HepG2 (cell line): ENCODE results near the gene SARNP. TPM values are rescaled to one million over a fixed set of nuclear protein-coding genes. Genes with fewer than 3 reads are reported as not detected.

Source experiments
- ARHGAP35 ChIP-seq: sonication (generic); formaldehyde crosslinking; IDR thresholded peaks from 2 replicates; pipeline ENCODE4 v1.9.0; 2022; ENCODE audit warnings: mild to moderate bottlenecking, inconsistent platforms, moderate library complexity, missing genetic modification reagents, borderline replicate concordance
- EZH2 ChIP-seq: conservative IDR thresholded peaks from 2 replicates; pipeline ENCODE4 v1.6.1; 2012; ENCODE audit warnings: mild to moderate bottlenecking, low read depth, low read length, moderate library complexity
- HCFC1 ChIP-seq: fragments of 150-350 bp; IDR thresholded peaks from 2 replicates; pipeline ENCODE4 v1.6.1; 2014; ENCODE audit warnings: low read depth, low read length
- HIVEP1 ChIP-seq: sonication (generic); formaldehyde crosslinking; IDR thresholded peaks from 2 replicates; pipeline ENCODE4 v1.4.0; 2020; ENCODE audit warnings: mild to moderate bottlenecking, missing genetic modification reagents
- HNRNPLL ChIP-seq: fragments of 200-400 bp; formaldehyde crosslinking; IDR thresholded peaks from 2 replicates; pipeline ENCODE4 v1.6.1; 2017; ENCODE audit warnings: mild to moderate bottlenecking, low read depth, low read length; ENCODE audit not compliant: poor library complexity, severe bottlenecking
- MED13 ChIP-seq: sonication (generic); formaldehyde crosslinking; IDR thresholded peaks from 2 replicates; pipeline ENCODE4 v1.5.0; 2020; ENCODE audit warnings: missing genetic modification reagents
- RBAK ChIP-seq: sonication (generic); formaldehyde crosslinking; IDR thresholded peaks from 2 replicates; pipeline ENCODE4 v1.5.1; 2020; ENCODE audit warnings: mild to moderate bottlenecking, missing genetic modification reagents
- SIX1 ChIP-seq: sonication (generic); formaldehyde crosslinking; IDR thresholded peaks from 2 replicates; pipeline ENCODE4 v1.4.0; 2020; ENCODE audit warnings: missing genetic modification reagents, borderline replicate concordance
- TOPORS ChIP-seq: sonication (generic); formaldehyde crosslinking; IDR thresholded peaks from 2 replicates; pipeline ENCODE4 v1.8.0; 2023; ENCODE audit warnings: mild to moderate bottlenecking, missing genetic modification reagents
- polyA plus RNA-seq, 8 experiments: library from polyadenylated mRNA; depleted of rRNA in 3 of 8; stranded (reverse) in 7 of 8; unstranded in 1 of 8; fragments of >200 nt; fragmentation: Illumina TruSeq in 4 of 8; extraction: Trizol in 4 of 8; gene quantifications; 2 replicates each; pipeline versions ENCODE4 v1.2.1 to v1.2.3, GENCODE V29; 2011 to 2016; ENCODE audit warnings: low read depth in 4 of 8, missing spikeins in 1 of 8, mixed read lengths in 1 of 8; ENCODE audit not compliant: insufficient read depth in 1 of 8
- total RNA-seq, 5 experiments: library from RNA; depleted of rRNA; stranded (reverse); fragments of >200 nt; fragmentation: Illumina TruSeq; extraction: Trizol; gene quantifications; 2 replicates each; pipeline ENCODE4 v1.2.3, GENCODE V29; 2016; ENCODE audit warnings: low read depth in 1 of 5
- TF ChIP-seq, protein P1 (sequence below): sonication (generic); formaldehyde crosslinking; IDR thresholded peaks from 2 replicates; pipeline ENCODE4 v1.5.0; 2020; ENCODE audit warnings: mild to moderate bottlenecking, missing genetic modification reagents, borderline replicate concordance
- TF ChIP-seq, protein P2 (sequence below): sonication (generic); formaldehyde crosslinking; IDR thresholded peaks from 2 replicates; pipeline ENCODE4 v1.4.0; 2020; ENCODE audit warnings: missing genetic modification reagents, borderline replicate concordance
- TF ChIP-seq, protein P3 (sequence below): sonication (generic); IDR thresholded peaks from 2 replicates; pipeline ENCODE4 v1.6.1; 2016; ENCODE audit warnings: low read depth, borderline replicate concordance
- TF ChIP-seq, protein P4 (sequence below): sonication (generic); formaldehyde crosslinking; IDR thresholded peaks from 2 replicates; pipeline ENCODE4 v1.5.0; 2020; ENCODE audit warnings: mild to moderate bottlenecking, missing genetic modification reagents, moderate library complexity
- TF ChIP-seq, protein P5 (sequence below): sonication (generic); formaldehyde crosslinking; IDR thresholded peaks from 2 replicates; pipeline ENCODE4 v1.5.0; 2020; ENCODE audit warnings: missing genetic modification reagents

The SARNP gene
- total and polyA plus RNA-seq, 2 of the 13 experiments (the other 11 are each of a cell fraction or from before 2014, with no cell fraction given) = 59.0 to 95.4 TPM

DNA sequence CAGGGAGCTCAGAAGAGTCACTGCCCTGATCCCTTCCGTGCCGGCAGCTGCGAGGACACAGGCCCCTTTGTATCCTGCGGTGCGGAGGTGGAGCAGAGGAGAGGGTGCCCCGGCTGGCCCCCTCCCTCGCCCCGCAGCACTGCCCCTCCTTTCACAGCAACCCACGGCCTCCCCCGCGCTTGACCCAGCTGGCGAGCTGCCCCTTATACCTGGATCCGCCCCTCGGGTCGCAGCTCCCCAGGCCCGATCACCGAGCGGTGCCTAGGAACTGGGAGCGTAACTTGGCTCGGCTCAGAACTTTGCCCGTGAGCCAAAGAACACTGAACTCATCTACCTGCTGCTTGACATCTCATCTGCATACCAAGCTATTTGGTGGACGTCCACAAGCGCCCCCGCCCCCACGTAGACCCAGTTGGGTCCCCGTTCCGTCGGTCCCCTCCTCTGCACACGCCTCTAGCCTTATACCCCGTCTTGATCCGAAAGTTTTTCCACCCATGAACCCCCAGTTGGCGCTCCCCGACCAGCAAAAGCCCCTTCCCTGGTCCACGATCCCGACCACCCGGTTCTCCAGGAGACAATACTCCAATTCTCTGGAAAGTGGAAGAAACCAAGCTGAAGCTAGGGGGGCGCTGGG is 12.6 kb upstream of the SARNP start (continued):
- TF ChIP-seq, protein P1, sequence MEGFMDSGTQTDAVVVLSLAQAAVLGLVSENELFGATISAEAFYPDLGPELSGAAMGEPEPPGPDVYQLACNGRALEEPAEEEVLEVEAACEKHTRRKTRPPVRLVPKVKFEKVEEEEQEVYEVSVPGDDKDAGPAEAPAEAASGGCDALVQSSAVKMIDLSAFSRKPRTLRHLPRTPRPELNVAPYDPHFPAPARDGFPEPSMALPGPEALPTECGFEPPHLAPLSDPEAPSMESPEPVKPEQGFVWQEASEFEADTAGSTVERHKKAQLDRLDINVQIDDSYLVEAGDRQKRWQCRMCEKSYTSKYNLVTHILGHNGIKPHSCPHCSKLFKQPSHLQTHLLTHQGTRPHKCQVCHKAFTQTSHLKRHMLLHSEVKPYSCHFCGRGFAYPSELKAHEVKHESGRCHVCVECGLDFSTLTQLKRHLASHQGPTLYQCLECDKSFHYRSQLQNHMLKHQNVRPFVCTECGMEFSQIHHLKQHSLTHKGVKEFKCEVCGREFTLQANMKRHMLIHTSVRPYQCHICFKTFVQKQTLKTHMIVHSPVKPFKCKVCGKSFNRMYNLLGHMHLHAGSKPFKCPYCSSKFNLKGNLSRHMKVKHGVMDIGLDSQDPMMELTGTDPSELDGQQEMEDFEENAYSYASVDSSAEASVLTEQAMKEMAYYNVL = peak; percentile 16; the same call in 1 of the 2 replicates
- TF ChIP-seq HIVEP1 (CRISPR knock-in tag) = no peak
- TF ChIP-seq EZH2 = no peak
- no peak for TF ChIP-seq RBAK (CRISPR knock-in tag)
- no peak for TF ChIP-seq ARHGAP35
- TF ChIP-seq, protein P2, sequence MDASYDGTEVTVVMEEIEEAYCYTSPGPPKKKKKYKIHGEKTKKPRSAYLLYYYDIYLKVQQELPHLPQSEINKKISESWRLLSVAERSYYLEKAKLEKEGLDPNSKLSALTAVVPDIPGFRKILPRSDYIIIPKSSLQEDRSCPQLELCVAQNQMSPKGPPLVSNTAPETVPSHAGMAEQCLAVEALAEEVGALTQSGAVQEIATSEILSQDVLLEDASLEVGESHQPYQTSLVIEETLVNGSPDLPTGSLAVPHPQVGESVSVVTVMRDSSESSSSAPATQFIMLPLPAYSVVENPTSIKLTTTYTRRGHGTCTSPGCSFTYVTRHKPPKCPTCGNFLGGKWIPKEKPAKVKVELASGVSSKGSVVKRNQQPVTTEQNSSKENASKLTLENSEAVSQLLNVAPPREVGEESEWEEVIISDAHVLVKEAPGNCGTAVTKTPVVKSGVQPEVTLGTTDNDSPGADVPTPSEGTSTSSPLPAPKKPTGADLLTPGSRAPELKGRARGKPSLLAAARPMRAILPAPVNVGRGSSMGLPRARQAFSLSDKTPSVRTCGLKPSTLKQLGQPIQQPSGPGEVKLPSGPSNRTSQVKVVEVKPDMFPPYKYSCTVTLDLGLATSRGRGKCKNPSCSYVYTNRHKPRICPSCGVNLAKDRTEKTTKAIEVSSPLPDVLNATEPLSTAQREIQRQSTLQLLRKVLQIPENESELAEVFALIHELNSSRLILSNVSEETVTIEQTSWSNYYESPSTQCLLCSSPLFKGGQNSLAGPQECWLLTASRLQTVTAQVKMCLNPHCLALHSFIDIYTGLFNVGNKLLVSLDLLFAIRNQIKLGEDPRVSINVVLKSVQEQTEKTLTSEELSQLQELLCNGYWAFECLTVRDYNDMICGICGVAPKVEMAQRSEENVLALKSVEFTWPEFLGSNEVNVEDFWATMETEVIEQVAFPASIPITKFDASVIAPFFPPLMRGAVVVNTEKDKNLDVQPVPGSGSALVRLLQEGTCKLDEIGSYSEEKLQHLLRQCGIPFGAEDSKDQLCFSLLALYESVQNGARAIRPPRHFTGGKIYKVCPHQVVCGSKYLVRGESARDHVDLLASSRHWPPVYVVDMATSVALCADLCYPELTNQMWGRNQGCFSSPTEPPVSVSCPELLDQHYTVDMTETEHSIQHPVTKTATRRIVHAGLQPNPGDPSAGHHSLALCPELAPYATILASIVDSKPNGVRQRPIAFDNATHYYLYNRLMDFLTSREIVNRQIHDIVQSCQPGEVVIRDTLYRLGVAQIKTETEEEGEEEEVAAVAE (CRISPR knock-in tag) = no peak
- TF ChIP-seq, protein P3, sequence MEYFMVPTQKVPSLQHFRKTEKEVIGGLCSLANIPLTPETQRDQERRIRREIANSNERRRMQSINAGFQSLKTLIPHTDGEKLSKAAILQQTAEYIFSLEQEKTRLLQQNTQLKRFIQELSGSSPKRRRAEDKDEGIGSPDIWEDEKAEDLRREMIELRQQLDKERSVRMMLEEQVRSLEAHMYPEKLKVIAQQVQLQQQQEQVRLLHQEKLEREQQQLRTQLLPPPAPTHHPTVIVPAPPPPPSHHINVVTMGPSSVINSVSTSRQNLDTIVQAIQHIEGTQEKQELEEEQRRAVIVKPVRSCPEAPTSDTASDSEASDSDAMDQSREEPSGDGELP = peak; percentile 51
- TF ChIP-seq, protein P4, sequence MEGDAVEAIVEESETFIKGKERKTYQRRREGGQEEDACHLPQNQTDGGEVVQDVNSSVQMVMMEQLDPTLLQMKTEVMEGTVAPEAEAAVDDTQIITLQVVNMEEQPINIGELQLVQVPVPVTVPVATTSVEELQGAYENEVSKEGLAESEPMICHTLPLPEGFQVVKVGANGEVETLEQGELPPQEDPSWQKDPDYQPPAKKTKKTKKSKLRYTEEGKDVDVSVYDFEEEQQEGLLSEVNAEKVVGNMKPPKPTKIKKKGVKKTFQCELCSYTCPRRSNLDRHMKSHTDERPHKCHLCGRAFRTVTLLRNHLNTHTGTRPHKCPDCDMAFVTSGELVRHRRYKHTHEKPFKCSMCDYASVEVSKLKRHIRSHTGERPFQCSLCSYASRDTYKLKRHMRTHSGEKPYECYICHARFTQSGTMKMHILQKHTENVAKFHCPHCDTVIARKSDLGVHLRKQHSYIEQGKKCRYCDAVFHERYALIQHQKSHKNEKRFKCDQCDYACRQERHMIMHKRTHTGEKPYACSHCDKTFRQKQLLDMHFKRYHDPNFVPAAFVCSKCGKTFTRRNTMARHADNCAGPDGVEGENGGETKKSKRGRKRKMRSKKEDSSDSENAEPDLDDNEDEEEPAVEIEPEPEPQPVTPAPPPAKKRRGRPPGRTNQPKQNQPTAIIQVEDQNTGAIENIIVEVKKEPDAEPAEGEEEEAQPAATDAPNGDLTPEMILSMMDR (CRISPR knock-in tag) = no peak
- TF ChIP-seq, protein P5, sequence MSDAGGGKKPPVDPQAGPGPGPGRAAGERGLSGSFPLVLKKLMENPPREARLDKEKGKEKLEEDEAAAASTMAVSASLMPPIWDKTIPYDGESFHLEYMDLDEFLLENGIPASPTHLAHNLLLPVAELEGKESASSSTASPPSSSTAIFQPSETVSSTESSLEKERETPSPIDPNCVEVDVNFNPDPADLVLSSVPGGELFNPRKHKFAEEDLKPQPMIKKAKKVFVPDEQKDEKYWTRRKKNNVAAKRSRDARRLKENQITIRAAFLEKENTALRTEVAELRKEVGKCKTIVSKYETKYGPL = no peak
- 0 out of 2 replicates have a peak, but pooled peaks have one; percentile 16 for TF ChIP-seq MED13
- TF ChIP-seq TOPORS (CRISPR knock-in tag) = no peak; the same call in 1 of the 2 replicates
- no peak for TF ChIP-seq HCFC1
- no peak for TF ChIP-seq SIX1 (CRISPR knock-in tag)
- peak; percentile 84 for TF ChIP-seq HNRNPLL
